OCI-LY7 (cell line): ENCODE results near the gene ARHGAP28. TPM values are rescaled to one million over a fixed set of nuclear protein-coding genes. Genes with fewer than 3 reads are reported as not detected.

Experiments
- BruUV-seq: library from RNA; stranded (reverse); fragments of 400-500 nt; replicated peaks from 2 replicates; lab custom pipeline; 2021; lab: Mats Ljungman, UMichigan
- CTCF ChIA-PET: fragments of 300-600 bp; sonication (Branson Sonifier 250); formaldehyde crosslinking; loops from one replicate; lab custom pipeline; 2022; ENCODE audit warnings: antibody characterized with exemption; ENCODE audit not compliant: unreplicated experiment; lab: Charles Lee
- POLR2A ChIA-PET: fragments of 300-600 bp; sonication (Branson Sonifier 250); formaldehyde crosslinking; loops from one replicate; lab custom pipeline; 2022; ENCODE audit warnings: antibody characterized with exemption; lab: Charles Lee
- DNase-seq: peaks from one replicate; pipeline ENCODE4 v3.0.0-alpha.2; 2015; ENCODE audit warnings: low spot score
- H2AFZ ChIP-seq: fragments of 200-600 bp; sonication (generic), shearing (Covaris generic); 2 replicates; pipeline ENCODE4 v1.6.1; 2014; ENCODE audit warnings: mild to moderate bottlenecking, antibody characterized with exemption, low read length, moderate library complexity
- H3K27ac ChIP-seq: fragments of 200-600 bp; sonication (generic); 2 replicates; pipeline ENCODE4 v1.5.1; 2014; ENCODE audit warnings: mixed run types, low read depth, mild to moderate bottlenecking, moderate library complexity, low read length, inconsistent platforms; ENCODE audit not compliant: poor library complexity, severe bottlenecking
- H3K36me3 ChIP-seq: fragments of 200-600 bp; sonication (generic); 2 replicates; pipeline ENCODE4 v1.6.1; 2014; ENCODE audit warnings: mild to moderate bottlenecking, antibody characterized with exemption, low read length, moderate library complexity, mixed read lengths; ENCODE audit not compliant: insufficient read depth
- H3K4me1 ChIP-seq: fragments of 200-600 bp; sonication (generic); 2 replicates; pipeline ENCODE4 v1.5.1; 2014; ENCODE audit warnings: mild to moderate bottlenecking, low read length; ENCODE audit not compliant: insufficient read depth, poor library complexity, severe bottlenecking
- H3K4me2 ChIP-seq: fragments of 200-600 bp; sonication (generic); 2 replicates; pipeline ENCODE4 v1.6.1; 2014; ENCODE audit warnings: mild to moderate bottlenecking, low read length
- H3K4me3 ChIP-seq: fragments of 200-600 bp; sonication (generic); 2 replicates; pipeline ENCODE4 v1.5.1; 2014; ENCODE audit warnings: mild to moderate bottlenecking, low read depth, low read length; ENCODE audit not compliant: poor library complexity, severe bottlenecking
- H3K79me2 ChIP-seq: fragments of 200-600 bp; sonication (generic); 2 replicates; pipeline ENCODE4 v1.6.1; 2016; ENCODE audit warnings: low read depth, mild to moderate bottlenecking, low read length, moderate library complexity, mixed read lengths; ENCODE audit not compliant: insufficient read depth
- H3K9me2 ChIP-seq: fragments of 200-600 bp; sonication (generic); 2 replicates; pipeline ENCODE4 v1.6.1; 2016; ENCODE audit warnings: mild to moderate bottlenecking, low read length, mixed read lengths; ENCODE audit not compliant: insufficient read depth
- H3K9me3 ChIP-seq: fragments of 200-600 bp; sonication (generic); 2 replicates; pipeline ENCODE4 v1.6.1; 2014; ENCODE audit warnings: mild to moderate bottlenecking, mixed run types, low read length, mixed read lengths
- H4K20me1 ChIP-seq: fragments of 200-600 bp; sonication (generic); 2 replicates; pipeline ENCODE4 v1.6.1; 2014; ENCODE audit warnings: mild to moderate bottlenecking, antibody characterized with exemption, low read length, moderate library complexity, mixed read lengths; ENCODE audit not compliant: insufficient read depth
- CTCF ChIP-seq: fragments of 200-600 bp; sonication (generic); conservative IDR thresholded peaks from 2 replicates; pipeline ENCODE4 v1.5.1; 2014; ENCODE audit warnings: mild to moderate bottlenecking, antibody characterized with exemption, low read length, moderate library complexity, mixed read lengths
- EZH2phosphoT487 ChIP-seq: fragments of 200-600 bp; sonication (generic); IDR thresholded peaks from 2 replicates; pipeline ENCODE4 v1.6.1; 2018; ENCODE audit warnings: low read depth, borderline replicate concordance, mild to moderate bottlenecking, mixed run types, antibody characterized with exemption, low read length, moderate library complexity, mixed read lengths
- intact Hi-C: fragments of 100-400 bp; cut with micrococcal nuclease; formaldehyde crosslinking; loops from one replicate; pipeline ENCODE4 v1.10.0; 2022; ENCODE audit not compliant: unreplicated experiment
- total RNA-seq, 2 experiments: library from RNA; depleted of rRNA in 1 of 2; stranded (reverse); fragments of >200 nt in 1 of 2; shearing (Covaris generic) in 1 of 2; gene quantifications; 2 replicates each; pipeline ENCODE4 v1.2.3, GENCODE V29; 2014 to 2022

ARHGAP28 gene
- total RNA-seq, 2 experiments from 2014 or later = not detected

- H3K4me3 ChIP-seq = no peak overlapping the region
- intact Hi-C loops = no loop called here
- no peak for DNase-seq
- TF ChIP-seq EZH2phosphoT487 (no peak), CTCF (no peak)
- no peaks in the 10 kb centered on the region for H3K9me2 ChIP-seq
- H3K79me2 ChIP-seq = no peaks in the 10 kb centered on the region
- CTCF ChIA-PET = no interaction called here
- no peaks in the 10 kb centered on the region for H3K36me3 ChIP-seq
- no TSS peak for BruUV-seq
- H2AFZ ChIP-seq = no peak overlapping the region
- POLR2A ChIA-PET = no interaction called here
- H3K9me3 ChIP-seq = no peaks in the 10 kb centered on the region
- H4K20me1 ChIP-seq = no peaks in the 10 kb centered on the region
- no peak overlapping the region for H3K27ac ChIP-seq
- no peak overlapping the region for H3K4me2 ChIP-seq
- no peaks in the 10 kb centered on the region for H3K4me1 ChIP-seq
Measured at GRCh38 chr18:6759579-6759978, 30.1 kb downstream of the ARHGAP28 start.

GRCh38 chr18:6763524-6763923 is 34.0 kb downstream of the ARHGAP28 start:
- Histone ChIP-seq H3K36me3 (no peaks in the 10 kb centered on the region), H3K27ac (no peak overlapping the region), H2AFZ (no peak overlapping the region), H4K20me1 (no peaks in the 10 kb centered on the region), H3K4me3 (no peak overlapping the region), H3K4me1 (no peaks in the 10 kb centered on the region), H3K4me2 (no peak overlapping the region), H3K9me3 (no peaks in the 10 kb centered on the region), H3K9me2 (no peaks in the 10 kb centered on the region), H3K79me2 (no peaks in the 10 kb centered on the region)
- ChIA-PET POLR2A (no interaction called here), CTCF (no interaction called here)
- no TSS peak for BruUV-seq
- TF ChIP-seq EZH2phosphoT487 = no peak
- DNase-seq = no peak
- intact Hi-C loops = no loop called here

- Histone ChIP-seq H3K4me1 (no peaks in the 10 kb centered on the region), H3K9me2 (no peaks in the 10 kb centered on the region), H3K79me2 (no peaks in the 10 kb centered on the region), H3K4me2 (no peak overlapping the region), H3K36me3 (no peaks in the 10 kb centered on the region), H4K20me1 (no peaks in the 10 kb centered on the region), H2AFZ (no peak overlapping the region), H3K27ac (no peak overlapping the region), H3K9me3 (no peaks in the 10 kb centered on the region), H3K4me3 (no peak overlapping the region)
- no peak for DNase-seq
- intact Hi-C loops = no loop called here
- TF ChIP-seq CTCF (no peak), EZH2phosphoT487 (no peak)
- CTCF ChIA-PET = no interaction called here
- POLR2A ChIA-PET = no interaction called here
- BruUV-seq = no TSS peak
Measured at GRCh38 chr18:6764382-6764781, 34.9 kb downstream of the ARHGAP28 start.
